GM10248 (cell line): ENCODE data around the gene ENOX1.

Source experiments
- CTCF ChIA-PET: fragments of 300-600 bp; sonication (Branson Sonifier 250); formaldehyde crosslinking; extraction: SDS; loops from one replicate; lab custom pipeline; 2021; ENCODE audit warnings: antibody characterized with exemption; lab: Yijun Ruan, JAX
- POLR2A ChIA-PET: fragments of 350-650 bp; sonication (Branson Sonifier 250); formaldehyde crosslinking; extraction: SDS; loops from one replicate; lab custom pipeline; 2020; ENCODE audit warnings: antibody characterized with exemption; lab: Yijun Ruan, JAX
- DNase-seq: peaks from one replicate; pipeline ENCODE4 v3.0.0; 2012; ENCODE audit errors: extremely low spot score
- TF ChIP-seq, protein P1 (sequence below): IDR thresholded peaks from 2 replicates; pipeline ENCODE4 v1.5.1; 2012; ENCODE audit warnings: mild to moderate bottlenecking, low read depth; ENCODE audit errors: extremely low read depth, missing control alignments, control extremely low read depth

Gene ENOX1

DNA sequence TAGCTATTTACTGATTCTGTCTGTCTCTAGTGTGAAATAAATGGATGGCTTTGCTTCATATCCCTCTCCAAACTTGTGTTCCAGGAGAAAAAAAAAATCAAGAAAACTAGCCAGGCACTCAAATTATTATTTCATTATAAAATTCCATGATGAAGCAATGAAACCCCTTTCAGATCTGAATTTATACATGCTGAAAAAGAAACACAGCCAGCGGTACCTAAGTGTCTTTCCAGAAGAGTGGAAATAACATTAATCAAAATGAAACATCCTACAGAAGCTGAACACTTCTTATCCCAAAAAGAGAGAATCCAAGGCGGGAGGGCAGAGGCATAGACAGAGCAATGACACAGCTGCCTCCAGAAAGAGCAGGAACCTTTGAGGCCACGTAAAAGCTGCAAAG is 15.9 kb downstream of the ENOX1 start:
- POLR2A ChIA-PET: no interaction called here
- CTCF ChIA-PET: interaction anchor here (0.8 kb wide), 1 partner anchor 9 kb away, joined by 3 read pairs; no protein-coding TSS in a partner anchor
- TF ChIP-seq, protein P1, sequence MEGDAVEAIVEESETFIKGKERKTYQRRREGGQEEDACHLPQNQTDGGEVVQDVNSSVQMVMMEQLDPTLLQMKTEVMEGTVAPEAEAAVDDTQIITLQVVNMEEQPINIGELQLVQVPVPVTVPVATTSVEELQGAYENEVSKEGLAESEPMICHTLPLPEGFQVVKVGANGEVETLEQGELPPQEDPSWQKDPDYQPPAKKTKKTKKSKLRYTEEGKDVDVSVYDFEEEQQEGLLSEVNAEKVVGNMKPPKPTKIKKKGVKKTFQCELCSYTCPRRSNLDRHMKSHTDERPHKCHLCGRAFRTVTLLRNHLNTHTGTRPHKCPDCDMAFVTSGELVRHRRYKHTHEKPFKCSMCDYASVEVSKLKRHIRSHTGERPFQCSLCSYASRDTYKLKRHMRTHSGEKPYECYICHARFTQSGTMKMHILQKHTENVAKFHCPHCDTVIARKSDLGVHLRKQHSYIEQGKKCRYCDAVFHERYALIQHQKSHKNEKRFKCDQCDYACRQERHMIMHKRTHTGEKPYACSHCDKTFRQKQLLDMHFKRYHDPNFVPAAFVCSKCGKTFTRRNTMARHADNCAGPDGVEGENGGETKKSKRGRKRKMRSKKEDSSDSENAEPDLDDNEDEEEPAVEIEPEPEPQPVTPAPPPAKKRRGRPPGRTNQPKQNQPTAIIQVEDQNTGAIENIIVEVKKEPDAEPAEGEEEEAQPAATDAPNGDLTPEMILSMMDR: no peak

DNA sequence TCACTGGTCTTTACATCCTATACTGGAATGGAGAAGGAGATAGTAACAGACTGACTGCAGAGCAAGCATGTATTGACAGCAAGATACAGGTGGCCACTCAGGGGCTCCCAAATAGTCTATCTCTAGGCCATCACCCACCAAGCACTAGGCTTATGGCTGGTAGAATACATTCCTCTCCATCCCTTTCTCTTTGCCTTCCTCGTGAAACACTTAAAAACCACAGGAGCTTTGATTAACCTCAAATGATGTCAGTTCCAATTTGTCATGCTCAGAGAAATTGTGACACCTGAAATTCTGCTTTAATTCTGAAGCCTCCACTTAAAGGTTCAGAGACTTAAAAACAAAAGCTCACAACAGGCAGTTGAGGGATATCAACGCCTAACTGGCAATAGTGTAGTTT is 17.2 kb downstream of the ENOX1 start:
- ChIA-PET CTCF (interaction anchor here (1.9 kb wide), 1 partner anchor 20 kb away, joined by 6 read pairs; no protein-coding TSS in a partner anchor), POLR2A (no interaction called here)
- TF ChIP-seq, protein P1: no peak

More for the DNA sequence above, 15.9 kb downstream of the ENOX1 start:
- DNase-seq: no peak

DNA sequence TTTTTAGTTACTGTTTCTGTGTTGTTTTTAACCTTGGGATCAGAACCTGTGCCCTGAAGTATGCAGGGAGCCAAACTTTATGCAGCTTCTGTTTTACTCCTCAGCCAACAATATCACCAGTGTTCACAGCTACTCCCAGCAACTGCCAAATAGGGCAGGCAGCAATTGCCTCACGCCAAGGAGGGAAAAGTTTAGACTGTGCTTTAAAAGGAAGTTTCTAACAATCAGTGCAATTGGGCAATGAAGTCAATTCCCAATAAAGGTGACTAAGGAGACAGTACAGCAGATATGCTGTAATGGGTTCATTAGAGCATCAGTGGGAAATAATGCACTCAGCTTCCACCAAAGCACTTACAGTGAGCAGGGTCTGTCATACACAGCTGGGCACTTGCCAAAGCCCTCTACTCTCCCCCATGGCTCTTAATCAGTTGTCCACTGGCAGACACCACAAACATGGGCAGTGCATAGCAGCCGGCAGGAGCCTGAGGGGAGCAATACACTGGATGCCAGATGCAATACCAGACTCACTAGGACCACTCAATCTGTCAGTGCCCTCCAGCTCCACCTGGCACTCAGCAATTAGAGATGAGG is 19.3 kb downstream of the ENOX1 start:
- POLR2A ChIA-PET: no interaction called here
- DNase-seq: no peak
- TF ChIP-seq, protein P1: no peak
- CTCF ChIA-PET: no interaction called here

More for the DNA sequence above, 17.2 kb downstream of the ENOX1 start:
- DNase-seq: no peak

DNA sequence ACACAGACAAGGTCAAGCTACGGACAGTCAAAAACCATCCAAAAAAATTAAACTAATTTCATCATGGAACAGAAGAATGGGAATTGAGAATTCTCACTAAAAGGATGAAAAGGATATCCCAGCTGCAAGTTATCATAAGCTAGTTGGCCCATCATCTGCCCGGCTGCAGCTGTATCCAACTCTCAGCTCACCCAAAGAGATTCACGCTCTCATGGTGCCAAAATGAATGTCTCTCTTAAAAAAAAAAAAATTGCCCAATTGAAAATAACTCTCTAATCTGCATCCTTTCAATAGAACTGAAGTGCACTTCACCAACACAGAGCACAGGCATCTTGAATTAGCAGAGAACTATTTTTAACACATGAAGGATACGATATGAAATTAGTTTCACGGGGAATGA is 20.0 kb downstream of the ENOX1 start:
- TF ChIP-seq, protein P1: no peak
- no peak for DNase-seq
- ChIA-PET POLR2A (no interaction called here), CTCF (interaction anchor here (1.7 kb wide), 1 partner anchor 8 kb away, joined by 5 read pairs; no protein-coding TSS in a partner anchor)

DNA sequence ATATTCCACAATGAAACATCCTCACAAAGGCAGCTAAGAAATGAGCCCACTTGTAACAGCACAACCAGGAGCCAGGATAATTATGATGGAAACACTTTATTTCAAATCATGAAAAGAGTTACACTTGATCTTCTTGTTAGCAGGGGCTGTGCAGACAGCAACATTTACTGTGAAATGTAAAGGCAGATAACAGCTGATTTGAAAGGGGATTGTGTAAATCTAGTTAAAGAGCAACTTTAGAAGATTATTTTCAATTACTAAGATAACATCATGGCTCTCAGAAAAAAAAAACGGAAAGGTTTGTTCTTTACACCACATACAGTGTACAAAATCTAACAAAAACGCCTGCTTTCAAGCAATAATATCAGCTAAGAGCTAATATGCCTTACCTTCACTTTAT is 22.4 kb downstream of the ENOX1 start:
- ChIA-PET POLR2A (no interaction called here), CTCF (interaction anchor here (1.2 to 1.3 kb wide), 3 partner anchors 12 to 750 kb away, joined by 3 read pairs; no protein-coding TSS in a partner anchor)
- DNase-seq: no peak
- TF ChIP-seq, protein P1: no peak

DNA sequence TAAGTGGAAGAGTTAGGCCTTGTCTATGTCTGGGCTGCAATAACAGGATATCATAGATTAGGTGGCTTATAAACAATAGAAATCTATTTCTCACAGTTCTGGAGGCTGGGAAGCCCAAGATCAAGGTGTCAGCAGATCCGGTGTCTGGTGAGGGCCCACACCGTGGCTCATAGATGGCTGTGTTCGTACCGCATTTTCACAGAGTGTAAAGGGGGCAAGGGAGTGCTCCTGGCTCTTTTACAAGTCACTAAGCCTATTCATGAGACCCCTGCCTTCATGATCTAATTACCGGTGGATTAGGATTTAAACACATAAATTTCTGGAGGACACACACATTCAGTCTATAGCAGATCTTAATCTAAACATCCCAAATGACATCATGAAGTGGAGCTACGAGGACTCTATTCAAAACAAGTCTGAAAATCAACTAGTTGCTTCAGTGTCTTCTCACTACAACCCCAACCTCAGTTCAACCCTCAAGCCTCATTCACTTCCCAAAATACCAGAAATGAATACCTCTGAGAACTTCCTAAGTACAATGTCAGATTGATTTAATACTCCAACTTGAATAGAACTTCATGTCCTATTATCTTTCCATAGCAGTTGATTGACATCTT is 23.5 kb downstream of the ENOX1 start:
- TF ChIP-seq, protein P1: no peak
- ChIA-PET POLR2A (no interaction called here), CTCF (interaction anchor here (0.7 to 1.5 kb wide), 2 partner anchors 15 to 16 kb away, joined by 3 read pairs; no protein-coding TSS in a partner anchor)
- DNase-seq: no peak
